ENCODE results near the gene FUT8.

DNA sequence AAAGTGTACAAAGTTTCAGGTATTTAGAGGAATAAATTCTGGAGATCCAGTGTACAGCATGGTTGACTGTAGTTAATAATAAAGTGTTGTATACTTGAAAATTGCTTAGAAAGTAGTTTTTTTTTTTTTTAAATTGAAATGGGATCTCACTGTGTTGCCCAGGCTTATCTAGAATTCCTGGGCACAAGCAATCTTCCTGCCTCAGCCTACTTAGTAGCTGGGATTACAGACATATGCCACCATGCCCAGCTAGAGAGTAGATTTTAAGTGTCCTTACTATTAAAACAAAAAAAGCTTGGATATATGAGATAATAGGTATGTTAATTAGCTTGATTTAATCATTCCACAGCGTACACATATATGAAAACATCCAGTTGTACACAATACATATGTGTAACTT is 27.7 kb downstream of the FUT8 start:
- TF ChIP-seq, protein P1, sequence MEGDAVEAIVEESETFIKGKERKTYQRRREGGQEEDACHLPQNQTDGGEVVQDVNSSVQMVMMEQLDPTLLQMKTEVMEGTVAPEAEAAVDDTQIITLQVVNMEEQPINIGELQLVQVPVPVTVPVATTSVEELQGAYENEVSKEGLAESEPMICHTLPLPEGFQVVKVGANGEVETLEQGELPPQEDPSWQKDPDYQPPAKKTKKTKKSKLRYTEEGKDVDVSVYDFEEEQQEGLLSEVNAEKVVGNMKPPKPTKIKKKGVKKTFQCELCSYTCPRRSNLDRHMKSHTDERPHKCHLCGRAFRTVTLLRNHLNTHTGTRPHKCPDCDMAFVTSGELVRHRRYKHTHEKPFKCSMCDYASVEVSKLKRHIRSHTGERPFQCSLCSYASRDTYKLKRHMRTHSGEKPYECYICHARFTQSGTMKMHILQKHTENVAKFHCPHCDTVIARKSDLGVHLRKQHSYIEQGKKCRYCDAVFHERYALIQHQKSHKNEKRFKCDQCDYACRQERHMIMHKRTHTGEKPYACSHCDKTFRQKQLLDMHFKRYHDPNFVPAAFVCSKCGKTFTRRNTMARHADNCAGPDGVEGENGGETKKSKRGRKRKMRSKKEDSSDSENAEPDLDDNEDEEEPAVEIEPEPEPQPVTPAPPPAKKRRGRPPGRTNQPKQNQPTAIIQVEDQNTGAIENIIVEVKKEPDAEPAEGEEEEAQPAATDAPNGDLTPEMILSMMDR (IDR thresholded peaks at IDR 0.05): no peak
- no peak for TF ChIP-seq POLR2A (IDR thresholded peaks at IDR 0.05)

Measured in thyroid gland (tissue), 4 donors.